Epidermal melanocyte (primary cell): Measurements from ENCODE around the gene DTYMK.

Experiments
- DNase-seq: peaks from one replicate; pipeline ENCODE4 v3.0.0; 2011; ENCODE audit warnings: low spot score; ENCODE audit not compliant: insufficient read length

DTYMK gene, protein sequence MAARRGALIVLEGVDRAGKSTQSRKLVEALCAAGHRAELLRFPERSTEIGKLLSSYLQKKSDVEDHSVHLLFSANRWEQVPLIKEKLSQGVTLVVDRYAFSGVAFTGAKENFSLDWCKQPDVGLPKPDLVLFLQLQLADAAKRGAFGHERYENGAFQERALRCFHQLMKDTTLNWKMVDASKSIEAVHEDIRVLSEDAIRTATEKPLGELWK

DNA sequence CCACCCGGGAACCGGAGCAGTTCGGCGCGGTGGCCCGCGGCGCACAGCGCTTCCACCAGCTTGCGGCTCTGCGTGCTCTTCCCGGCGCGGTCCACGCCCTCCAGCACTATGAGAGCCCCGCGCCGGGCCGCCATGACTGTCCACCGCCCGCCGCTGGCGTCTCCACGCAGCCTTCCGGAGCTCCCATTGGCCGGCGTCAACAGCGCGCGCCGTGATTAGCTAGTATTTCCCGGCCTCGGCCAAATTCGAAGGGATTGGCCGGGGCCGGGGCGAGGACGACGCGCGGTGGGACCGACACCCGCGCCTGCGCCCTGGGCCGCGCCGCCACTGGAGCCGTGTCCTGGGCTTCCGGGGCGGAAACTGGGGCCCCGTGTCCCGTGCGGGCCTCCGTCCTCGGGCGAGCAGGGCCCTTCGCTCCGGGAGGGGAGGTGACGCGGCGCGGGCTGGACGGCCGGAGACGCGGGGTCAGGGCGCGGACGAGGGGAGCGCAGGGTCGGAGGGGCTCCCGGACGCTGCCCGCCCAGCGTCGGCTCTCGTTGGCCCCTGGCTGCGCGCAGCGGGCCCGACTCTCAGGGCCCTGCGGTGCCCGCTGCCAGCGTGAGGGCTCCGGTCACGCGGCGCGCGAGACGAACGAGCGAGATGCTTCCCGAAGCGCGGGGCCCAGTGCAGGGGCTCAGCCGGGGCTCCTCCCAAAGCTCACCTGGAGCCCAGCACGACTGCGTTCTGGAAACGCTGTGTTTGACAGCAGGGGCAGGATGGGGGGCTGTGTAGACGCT, at the start of gene DTYMK:
Gene DTYMK, minus strand, starts transcription at position 166 of the 776 bp plus-strand sequence. Its CDS starts 32 bp downstream, at position 134.
- peak; percentile 100 for DNase-seq

DNA sequence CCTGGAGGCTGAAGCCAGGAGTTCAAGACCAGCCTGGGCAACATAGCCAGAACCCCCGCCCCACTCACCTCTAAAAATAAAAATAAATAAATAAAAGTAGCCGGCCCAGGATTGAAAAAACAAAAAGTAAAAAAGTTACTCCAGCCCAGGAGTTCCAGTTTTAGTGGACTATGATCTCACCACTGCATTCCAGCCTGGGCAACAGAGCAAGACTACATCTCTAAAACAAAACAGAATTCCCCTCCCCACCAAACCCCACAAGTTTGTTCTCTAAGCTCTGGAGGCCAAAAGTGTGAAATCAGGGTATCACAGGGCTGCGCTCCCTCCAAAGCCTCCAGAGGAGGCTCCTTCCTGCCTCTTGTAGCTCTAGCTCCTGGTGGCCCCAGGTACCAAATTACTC, 49.5 kb upstream of the DTYMK start:
- DNase-seq, result no peak

DNA sequence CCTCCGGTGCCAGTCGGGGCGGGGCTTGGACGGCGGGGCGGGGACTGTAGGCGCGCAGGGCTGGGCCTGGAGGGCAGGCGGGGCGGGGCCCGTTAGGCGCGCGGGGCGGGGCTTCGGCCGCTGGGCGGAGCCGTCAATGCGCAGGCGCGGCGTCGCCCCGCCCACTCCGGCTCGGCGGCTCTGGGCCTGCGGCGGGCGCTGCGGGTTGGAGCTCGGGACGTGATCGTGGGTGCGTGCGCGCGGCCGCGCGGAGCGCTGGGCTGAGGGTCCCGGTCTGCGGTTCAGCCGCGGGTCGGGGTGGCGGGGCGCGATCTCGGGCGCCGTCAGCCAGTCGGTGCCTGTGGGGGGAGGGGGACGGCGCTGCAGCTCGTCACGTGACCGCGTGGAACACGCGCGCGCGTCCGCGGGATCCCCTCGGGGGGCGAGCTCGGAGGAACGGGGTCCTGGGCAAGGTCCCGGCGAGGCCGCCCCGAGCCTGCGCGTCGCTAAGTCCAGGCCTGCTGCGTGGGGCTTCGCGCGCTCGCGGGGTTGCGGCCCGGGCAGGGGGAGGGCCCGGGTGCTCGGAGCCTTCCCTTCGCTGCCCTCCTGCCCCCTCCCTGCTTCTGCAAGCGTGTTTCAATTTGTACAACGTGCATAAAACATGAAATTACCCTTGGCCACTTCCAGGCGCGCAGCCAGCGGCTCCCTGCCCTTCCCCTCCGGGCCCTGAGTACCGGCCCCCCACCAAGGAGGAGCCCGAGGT, 48.0 kb upstream of the DTYMK start, which contains the start of gene D2HGDH:
Gene D2HGDH, plus strand, starts transcription at position 164 of the 742 bp plus-strand sequence. CDS start 595 bp downstream, outside the sequence.
- DNase-seq, result peak; percentile 79

DNA sequence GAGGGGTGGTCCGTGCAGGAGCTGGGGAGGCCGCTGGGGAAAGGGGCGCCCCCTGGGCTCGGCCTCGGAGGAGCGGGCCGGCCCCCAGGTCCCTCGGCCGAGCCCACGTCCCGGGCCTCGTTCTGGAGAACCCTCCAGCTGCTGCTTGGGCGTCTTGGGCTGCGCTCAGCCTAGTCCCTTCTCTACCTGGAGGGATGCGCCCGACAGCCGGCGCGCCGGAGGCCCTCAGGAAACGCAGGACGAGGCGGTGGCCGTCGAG, 47.5 kb upstream of the DTYMK start:
- DNase-seq, result no peak

DNA sequence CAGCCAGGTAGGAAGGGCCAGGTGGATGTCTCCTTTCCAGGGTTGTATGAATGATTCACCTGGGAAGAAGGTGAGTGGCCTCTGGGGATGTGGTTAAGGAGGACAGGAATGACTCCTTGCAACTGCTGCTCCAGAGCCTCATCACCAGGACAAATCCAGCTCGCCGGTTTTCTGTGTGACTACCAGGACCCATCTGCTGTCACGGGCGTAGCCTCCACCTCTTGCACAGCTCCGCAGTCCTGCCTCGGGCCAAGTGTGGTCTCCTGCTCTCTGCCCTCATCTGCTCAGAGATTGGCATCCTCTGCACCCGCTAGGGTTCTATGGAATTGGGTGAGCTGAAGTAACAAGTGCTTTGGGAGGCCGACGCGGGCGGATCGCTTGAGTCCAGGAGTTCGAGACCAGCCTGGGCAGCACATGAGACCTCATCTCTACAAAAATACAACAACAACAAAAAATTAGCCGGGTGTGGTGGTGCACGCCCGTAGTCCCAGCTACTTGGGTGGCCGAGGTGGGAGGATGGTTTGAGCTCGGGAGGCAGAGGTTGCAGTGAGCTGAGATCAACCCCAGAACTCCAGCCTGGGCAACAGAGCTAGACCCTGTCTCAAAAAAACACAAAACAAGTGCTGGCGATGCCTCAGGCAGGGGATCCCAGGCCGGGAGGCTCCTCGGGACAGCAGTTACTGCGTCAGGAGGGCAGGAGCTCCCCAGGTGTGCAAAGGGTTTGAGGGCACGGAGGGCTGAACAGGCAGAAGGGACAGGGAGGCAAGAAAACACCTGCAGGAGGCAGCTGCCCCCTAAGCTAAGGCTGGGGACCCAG, 47.0 kb upstream of the DTYMK start:
- peak; percentile 11 for DNase-seq

DNA sequence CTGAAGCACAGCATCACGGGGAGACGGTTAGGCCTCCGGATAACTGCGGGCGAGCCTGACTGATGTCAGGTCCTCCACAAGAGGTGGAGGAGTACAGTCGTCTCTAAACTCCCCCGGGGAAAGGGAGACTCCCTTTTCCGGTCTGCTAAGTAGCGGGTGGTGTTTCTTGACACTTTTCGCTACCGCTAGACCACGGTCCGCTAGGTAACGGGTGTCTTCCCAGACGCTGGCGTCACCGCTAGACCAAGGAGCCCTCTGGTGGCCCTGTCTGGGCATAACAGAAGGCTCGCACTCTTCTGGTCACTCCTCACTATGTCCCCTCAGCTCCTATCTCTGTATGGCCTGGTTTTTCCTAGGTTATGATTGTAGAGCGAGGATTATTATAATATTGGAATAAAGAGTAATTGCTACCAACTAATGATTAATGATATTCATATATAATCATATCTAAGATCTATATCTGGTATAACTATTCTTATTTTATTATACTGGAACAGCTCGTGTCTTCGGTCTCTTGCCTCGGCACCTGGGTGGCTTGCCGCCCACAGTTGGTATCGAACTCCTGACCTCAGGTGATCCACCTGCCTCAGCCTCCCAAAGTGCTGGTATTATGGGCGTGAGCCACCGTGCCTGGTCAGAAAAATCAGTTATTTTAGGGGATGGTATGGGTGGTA, 46.0 kb upstream of the DTYMK start:
- peak; percentile 11 for DNase-seq

DNA sequence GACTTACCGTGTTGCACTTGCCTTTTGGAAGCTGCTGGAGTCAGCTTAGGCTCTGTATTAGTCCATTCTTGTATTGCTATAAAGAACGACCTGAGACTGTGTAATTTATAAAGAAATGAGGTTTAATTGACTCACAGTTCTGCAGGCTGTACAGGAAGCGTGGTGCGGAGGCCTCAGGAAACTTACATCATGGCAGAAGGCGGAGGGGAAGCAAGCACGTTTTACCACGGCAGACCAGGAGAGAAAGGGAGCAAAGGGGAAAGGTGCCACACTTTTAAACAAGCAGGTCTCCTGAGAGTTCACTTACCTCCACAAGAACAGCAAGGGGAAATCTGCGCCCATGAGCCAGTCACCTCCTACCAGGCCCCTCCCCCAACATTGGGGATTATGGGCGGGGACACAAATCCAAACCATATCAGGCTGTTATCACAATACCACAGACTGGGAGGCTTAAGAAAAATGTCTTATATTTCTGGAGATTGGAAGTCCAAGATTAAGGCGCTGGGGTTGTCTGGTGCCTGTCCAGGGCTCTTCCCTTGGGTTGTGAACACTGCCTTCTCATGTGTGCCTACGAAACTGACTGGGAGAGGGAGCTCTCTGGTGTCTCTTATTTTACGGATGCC, 44.2 kb upstream of the DTYMK start:
- DNase-seq, result no peak

DNA sequence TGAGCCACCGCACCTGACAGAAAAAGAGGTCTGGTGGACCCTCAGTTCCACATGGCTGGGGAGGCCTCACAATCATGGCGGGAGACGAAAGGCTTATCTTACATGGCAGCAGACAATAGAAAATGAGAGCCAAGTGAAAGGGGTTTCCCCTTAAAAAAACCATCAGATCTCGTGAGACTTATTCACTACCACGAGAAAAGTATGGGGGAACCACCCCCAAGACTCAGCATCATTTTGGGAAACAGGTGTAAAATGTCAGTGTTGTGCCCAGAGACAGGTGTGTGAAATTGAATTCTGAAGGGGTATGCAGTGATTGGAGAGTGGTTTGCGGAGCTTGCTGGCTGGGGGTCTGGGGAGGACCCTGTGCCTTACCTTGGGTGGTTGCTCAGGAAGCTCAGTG, 43.3 kb upstream of the DTYMK start:
- no peak for DNase-seq

DNA sequence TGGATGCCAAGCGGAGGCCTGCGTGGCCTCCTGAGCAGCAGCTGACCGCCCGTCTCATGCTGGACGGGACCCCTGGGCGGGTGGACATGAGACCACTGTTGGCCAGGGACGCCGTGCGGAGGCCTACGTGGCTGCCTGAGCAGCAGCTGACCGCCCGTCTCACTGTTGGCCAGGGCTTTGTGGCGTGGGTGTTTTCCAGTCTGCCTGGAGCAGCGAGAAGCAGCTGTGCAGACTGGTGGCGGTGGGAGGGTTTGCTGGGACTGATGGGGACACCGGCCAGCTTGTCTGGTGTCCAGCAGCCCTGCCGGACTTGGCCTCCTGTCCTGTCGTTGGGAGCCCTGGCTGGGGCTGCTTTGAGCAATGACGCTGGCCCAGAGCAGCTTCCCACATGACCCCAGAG, 42.0 kb upstream of the DTYMK start:
- DNase-seq, result no peak

DNA sequence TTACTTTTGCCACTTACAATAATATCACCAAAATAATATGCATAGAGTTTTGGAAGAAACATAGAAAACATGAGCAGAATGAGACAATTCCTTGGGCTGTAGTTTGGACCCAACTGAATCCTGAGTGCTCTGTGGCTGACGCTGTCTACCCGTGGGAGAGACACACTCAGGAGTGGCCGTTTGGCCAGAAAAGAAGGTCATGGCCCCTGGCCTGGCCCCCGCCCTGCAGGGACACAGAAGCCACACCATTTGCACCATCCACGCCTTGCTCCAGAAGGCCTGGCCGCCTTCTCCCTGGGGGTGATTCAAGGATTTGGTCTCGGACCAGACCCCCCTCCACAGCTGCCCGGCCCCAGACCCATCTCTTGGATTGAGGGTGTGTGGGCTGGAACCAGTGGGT, 41.4 kb upstream of the DTYMK start:
- no peak for DNase-seq

DNA sequence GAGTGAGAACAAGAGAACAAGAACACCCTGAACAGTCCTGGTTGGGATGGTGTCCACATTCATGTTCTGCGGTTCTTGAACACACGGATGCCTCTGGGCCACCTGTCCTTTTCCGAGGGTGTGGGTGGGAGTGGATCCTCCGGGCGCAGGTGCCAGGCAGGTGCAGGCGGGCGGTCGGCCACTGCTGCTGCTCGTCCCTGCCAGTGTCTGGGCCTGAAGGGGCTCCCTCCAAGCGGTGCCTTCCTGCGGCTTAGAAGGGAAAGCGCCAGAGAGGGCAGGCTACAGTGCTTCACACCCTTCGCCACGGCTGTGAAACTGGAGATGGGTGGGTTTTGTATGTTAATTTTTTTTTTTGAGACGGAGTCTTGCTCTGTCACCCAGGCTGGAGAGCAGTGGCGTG, 39.8 kb upstream of the DTYMK start:
- DNase-seq, result no peak

DNA sequence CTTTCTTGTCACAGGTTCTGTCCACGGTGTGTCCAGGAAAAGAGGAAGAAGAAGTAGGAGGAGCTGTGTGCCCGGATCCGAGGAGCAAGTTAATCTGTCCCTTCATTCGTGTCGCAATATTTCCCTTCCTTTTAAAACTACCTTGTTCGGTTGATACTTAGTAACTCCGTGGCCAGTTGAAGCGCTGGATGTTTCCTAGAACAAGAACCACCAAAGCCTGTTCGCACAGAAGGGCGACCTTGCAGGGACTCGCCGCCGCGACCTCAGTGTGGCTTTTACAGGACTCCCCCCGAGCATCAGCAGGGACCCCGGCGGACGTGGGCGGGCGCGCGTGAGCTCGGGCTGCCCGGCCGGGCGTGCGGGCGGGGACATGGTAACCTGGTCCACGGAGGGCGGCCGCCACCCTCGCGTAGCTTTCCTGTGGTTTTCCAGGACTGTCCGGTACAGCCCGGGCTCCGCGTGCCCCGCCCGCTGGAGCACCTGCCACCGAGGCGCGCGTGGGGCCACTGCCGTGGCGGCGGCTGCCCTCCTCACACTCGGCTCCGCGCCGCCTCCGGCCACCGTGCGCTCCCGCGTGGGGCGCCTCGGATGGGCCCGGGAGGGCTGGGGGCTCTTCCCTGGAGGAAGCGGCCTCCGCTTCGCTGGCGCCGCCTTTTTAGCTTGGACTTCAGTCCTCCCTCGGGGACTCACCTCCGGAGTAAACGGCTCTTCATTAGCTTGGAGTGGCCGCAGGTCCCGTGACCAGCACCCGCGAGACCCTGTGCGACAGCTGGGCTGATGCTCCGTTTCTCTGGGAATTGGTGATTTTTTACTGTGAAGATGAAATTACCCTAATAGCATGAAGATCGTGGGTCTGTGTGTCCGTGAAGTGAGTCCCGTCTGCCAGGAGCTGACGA, 38.6 kb upstream of the DTYMK start:
- no peak for DNase-seq

DNA sequence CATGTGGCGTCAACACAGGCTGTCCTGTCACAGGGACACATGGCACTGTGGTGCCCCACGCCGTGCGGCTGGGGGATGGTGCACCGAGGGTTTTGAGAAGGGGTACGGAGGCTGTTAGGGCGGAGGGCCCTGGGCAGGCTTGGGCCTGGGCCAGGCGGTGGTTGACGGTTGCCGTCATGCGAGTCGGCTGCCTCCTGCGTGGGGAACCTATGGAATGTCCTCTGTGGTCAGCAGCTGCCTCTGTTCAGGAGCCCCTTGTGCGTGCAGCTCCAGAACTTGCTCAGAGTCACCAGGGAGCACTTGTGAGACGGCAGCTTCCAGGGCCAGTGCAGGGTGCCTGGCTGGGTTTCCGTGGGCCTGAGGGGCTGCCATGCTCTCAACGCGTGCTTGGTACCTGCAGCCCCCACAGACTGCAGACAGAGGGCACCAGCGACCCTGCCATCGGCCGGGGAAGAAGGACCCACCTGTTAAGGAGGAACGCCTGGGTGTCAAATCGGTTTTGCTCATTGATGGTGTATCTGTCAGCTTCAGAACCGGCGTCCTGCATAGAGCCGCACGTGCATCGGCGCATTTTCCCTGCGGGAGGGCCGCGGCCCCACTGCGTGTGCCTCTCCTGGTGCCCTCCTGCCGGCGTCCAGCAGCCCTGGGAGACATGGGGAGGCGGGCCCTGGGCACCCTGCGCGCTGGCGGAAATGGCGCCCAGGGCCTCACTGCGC, 37.8 kb upstream of the DTYMK start:
- no peak for DNase-seq

DNA sequence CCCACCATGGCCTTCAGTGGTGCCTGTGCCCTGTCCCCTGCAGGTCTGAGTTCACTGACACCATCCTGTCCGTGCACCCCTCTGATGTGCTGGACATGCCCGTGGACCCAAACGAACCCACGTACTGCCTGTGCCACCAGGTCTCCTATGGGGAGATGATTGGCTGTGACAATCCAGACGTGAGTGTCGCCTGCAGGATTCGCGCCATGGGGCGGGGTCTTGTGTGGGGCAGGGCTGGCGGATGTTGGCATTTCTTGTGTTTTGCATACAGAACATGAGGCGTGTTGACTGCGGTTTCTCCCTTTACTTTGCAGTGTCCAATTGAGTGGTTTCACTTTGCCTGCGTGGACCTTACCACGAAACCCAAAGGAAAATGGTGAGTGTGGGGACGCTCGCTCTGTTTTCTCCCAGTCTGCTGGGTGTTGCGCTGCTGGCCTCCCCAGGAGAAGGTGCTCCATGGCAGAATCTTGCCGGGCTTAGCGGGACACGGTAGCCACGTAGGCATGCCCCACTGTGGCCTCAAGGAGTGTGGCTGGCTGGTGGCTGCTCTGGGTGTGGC, 36.4 kb upstream of the DTYMK start:
- DNase-seq, result no peak

DNA sequence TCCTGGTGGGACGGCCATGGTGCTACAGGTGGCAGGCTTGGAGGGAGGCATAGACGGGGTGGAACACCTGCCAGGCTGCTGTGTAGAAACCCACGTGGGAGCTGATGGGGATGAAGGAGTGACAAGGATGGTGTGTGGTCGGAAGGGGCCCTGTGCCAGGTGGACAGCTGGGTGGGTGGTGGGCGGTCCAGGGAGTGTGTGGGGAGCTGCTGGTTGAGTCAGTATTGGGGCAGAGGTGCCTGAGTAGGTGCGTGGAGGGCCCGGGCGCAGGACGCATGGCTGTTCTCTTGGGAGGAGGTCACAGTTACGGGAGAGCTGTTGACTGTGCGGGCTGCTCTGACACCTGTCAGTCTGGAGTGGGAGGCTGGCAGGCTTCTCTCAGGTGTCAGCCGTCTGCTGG, 35.2 kb upstream of the DTYMK start:
- DNase-seq, result no peak

DNA sequence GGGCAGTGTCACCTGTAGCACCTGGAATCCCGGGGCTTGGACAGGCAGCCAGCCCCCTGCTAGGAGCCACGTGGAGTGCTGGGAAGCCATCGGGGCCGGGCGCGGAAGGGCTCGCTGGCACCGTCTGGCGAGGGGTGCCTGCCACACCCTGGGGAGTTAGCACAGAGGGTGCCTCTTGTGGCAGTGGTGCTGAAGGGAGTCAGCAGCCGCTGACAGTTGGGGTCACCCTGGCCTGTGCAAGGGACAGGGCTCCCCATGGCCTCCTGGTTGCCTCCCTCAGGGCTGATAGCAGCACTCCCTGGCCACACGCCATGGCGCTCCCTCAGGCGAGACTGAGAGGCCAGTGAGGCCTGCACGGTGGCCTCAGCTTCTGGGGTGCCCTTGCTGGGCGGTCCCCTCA, 33.9 kb upstream of the DTYMK start:
- DNase-seq, result no peak

DNA sequence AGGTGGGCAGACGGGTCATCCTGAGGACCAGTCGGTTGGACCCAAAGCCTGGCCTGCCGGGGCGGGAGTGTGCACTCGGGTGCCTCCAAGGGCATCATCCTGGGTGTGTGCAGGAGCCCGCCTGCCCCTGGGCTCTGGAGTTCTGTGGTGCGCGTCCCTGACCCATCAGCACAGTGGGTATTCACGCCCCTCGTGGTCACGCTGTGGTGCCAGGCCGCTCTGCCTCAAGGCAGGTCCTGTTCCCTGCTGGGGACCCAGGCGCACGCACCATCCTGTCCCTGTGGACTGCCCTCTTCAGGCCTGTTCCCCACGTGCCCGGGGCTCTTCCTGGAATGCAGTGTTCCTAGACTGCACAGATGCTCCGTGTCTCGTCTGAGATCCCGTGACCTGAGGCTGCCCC, 33.5 kb upstream of the DTYMK start:
- no peak for DNase-seq

DNA sequence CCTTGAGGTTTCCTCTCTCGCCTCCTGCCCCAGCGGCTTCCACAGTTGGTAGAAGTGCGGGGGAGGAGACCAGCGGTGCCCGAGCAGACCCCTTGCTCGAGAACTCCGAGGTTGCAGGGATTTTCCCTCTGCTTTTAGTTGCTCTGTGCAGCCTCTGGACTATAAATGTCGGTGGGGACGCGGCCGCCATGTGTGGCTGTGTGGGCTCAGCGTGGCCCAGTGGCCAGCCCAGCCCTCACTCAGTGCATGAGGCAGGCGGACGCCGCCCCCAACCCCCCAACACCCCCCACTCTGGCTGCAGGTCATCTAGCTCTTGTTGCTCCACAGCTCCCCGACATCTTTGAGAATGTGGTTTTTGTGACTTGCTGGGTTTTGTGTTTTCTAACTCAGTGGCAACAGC, 32.5 kb upstream of the DTYMK start:
- DNase-seq, result no peak

DNA sequence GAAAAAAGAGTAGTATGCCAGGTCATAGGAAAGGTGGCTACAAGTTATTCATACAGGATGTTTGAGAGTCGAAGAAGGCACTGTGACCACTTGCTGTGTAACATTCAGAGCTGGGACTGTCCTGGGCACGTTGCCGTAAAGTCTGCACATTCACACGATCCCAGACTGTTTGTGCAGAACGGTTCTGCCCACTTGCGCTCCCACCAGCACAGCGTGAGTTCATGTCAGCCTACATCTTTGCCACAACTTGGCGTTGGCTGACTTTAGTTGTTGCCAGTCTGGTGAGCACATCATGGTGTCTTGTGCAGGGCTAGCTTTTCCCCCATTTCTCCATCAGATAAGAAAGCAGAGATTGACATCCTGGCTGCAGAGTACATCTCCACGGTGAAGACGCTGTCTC, 22.3 kb upstream of the DTYMK start:
- no peak for DNase-seq
